ENCODE measurements around the gene HAPSTR1.
A peak's percentile ranks its signal among the peaks of the same experiment; 100 is the strongest.

The HAPSTR1 gene

DNA sequence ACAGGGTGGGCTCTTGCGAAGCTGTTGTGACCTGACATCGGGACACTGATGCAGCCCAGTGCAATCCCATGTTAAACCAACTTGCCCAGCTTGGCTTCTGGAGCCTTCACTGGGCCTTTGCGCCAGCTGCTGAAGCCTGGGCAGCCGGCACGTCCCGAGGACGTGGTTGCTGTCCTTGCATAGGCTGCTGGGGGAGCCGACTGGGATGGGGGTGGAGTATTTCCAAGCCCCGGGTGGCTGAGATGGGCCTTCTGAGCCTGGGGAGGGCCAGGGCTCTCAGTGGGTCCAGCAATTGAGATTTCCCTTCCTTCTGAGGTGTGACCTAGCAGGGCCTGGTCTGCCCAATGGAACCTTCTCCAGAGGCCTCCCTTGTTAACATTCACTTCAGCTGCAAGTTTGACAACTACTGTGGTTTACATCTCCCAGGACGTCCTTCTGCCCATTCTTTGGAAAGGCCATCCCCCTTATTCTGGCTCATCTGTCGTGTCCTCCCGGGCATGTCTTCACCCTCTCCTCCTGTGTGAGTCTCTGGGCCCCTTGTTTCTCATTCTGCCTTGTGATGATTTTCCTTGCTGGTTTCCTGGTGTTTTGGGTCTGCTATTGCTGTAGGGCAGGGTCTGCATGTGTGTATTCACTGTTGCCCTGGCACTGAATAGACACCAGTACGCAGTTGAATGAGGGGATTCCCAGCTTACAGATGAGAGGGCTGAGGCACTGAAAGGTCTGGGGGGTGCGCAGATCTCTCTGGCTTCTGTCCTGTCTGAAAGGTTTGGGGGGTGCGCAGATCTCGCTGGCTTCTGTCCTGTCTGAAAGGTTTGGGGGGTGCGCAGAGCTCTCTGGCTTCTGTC is 34.4 kb downstream of the HAPSTR1 start:
- Histone ChIP-seq H3K27me3 (ENCODE audit: low read depth, low read length) (no peaks in the 10 kb centered on the region), H3K4me1 (ENCODE audit: control insufficient read depth in 1 of 2, insufficient read depth in 2 of 2, low read length in 2 of 2) (peaks cover 5 to 15% of the 10 kb centered on the region in 2 donors), H3K36me3 (ENCODE audit: control insufficient read depth in 1 of 2, insufficient read depth in 2 of 2, low read length in 2 of 2) (peaks cover 0 to 18% of the 10 kb centered on the region in 2 donors), H3K4me3 (ENCODE audit: low read depth in 1 of 2, low read length in 2 of 2) (no peak overlapping the region), H3K9me3 (ENCODE audit: control insufficient read depth in 1 of 2, low read length in 2 of 2) (no peaks in the 10 kb centered on the region), H3K27ac (ENCODE audit: low read length) (no peak overlapping the region)

DNA sequence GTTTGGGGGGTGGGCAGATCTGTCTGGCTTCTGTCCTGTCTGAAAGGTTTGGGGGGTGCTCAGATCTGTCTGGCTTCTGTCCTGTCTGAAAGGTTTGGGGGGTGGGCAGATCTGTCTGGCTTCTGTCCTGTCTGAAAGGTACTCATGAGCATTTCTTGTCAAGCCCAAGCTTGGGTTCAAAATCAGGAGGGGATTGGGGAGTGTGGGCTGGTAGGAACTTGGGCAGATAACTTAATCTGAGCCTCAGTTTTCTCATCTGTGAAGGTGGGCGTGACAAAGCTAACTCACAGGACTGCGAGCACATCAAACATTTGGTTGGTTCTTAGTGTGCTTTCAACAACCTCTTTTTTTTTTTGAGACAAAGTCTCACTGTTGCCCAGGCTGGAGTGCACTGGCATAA is 35.2 kb downstream of the HAPSTR1 start:
- Histone ChIP-seq H3K27me3 (ENCODE audit: low read depth, low read length) (no peaks in the 10 kb centered on the region), H3K4me3 (ENCODE audit: low read depth in 1 of 2, low read length in 2 of 2) (no peak overlapping the region), H3K4me1 (ENCODE audit: control insufficient read depth in 1 of 2, insufficient read depth in 2 of 2, low read length in 2 of 2) (peaks cover 5 to 15% of the 10 kb centered on the region in 2 donors), H3K36me3 (ENCODE audit: control insufficient read depth in 1 of 2, insufficient read depth in 2 of 2, low read length in 2 of 2) (peaks cover 0 to 18% of the 10 kb centered on the region in 2 donors), H3K9me3 (ENCODE audit: control insufficient read depth in 1 of 2, low read length in 2 of 2) (no peaks in the 10 kb centered on the region), H3K27ac (ENCODE audit: low read length) (no peak overlapping the region)

DNA sequence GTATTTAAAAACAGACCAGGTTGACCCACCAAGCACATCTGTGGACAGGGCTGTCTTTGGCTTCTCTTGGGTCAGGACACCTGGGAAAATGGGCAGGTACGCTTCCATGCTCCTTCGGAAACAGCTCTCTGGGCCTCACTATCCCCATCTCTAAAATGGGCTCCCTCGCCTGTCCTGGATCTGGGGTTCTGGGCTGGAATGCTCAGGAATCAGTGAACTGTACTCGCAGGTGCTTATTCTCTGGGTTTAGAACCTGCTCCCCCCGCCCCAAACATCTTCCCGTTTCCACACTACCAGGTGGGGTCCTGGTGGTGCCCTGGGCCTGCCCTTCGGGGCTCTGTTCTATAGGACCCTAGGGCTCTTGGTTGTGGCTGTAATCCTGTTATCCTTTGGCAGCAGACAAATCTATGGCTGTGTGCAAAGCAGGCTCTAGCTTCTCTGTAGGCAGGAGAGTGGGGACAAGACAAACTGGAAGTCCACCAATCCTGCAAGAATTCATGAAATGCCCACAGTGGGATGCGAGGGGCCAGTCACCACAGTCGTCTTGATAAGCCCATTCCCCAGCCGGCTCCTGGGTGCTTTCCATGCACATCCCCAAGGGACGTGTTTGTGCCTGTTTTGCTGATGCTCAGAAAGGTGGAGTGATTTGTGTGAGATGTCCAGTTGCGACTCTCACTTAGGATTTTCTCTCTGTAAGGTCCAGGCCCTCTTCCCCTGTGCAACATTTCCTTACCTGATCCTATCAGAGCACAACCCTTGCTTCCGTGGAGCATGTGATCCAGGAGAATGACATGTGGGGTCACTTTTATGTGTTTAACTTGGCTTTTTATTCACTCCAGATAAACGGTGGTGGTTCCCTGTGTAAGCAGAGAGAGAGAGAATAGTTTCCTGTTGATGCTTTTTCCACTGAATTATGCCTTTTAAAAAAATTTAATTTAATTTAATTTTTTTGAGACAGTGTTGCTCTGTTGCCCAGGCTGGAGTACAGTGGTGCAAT is 37.2 kb downstream of the HAPSTR1 start:
- H3K27ac ChIP-seq (ENCODE audit: low read length) = no peak overlapping the region
- H3K27me3 ChIP-seq (ENCODE audit: low read depth, low read length) = no peaks in the 10 kb centered on the region
- no peaks in the 10 kb centered on the region for H3K9me3 ChIP-seq (ENCODE audit: control insufficient read depth in 1 of 2, low read length in 2 of 2)
- peaks cover 0 to 12% of the 10 kb centered on the region in 2 donors for H3K36me3 ChIP-seq (ENCODE audit: control insufficient read depth in 1 of 2, insufficient read depth in 2 of 2, low read length in 2 of 2)
- H3K4me3 ChIP-seq (ENCODE audit: low read depth in 1 of 2, low read length in 2 of 2) = peak overlapping the region in 1 of 2 donors; percentile 7
- peaks cover 5 to 15% of the 10 kb centered on the region in 2 donors for H3K4me1 ChIP-seq (ENCODE audit: control insufficient read depth in 1 of 2, insufficient read depth in 2 of 2, low read length in 2 of 2)

DNA sequence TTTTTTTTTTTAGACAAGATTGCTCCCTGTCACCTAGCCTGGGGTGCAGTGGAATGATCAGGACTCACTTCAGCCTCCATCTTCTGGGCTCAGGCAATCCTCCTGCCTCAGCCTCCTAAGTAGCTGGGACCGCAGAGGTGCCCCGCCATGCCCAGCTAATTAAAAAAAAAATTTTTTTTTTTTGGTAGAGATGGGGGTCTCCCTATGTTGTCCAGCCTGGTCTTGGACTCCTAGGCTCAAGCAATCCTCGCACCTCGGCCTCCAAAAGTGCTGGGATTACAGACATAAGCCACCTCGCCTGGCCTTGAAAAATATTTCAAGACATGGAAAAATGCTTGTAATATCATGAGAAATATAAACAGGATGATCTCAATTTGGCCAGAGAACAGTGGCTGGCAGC is 42.9 kb downstream of the HAPSTR1 start:
- H3K36me3 ChIP-seq (ENCODE audit: control insufficient read depth in 1 of 2, insufficient read depth in 2 of 2, low read length in 2 of 2) = no peaks in the 10 kb centered on the region
- H3K4me3 ChIP-seq (ENCODE audit: low read depth in 1 of 2, low read length in 2 of 2) = no peak overlapping the region
- no peak overlapping the region for H3K27ac ChIP-seq (ENCODE audit: low read length)
- peaks cover 0 to 8% of the 10 kb centered on the region in 2 donors for H3K4me1 ChIP-seq (ENCODE audit: control insufficient read depth in 1 of 2, insufficient read depth in 2 of 2, low read length in 2 of 2)
- no peaks in the 10 kb centered on the region for H3K9me3 ChIP-seq (ENCODE audit: control insufficient read depth in 1 of 2, low read length in 2 of 2)
- H3K27me3 ChIP-seq (ENCODE audit: low read depth, low read length) = no peaks in the 10 kb centered on the region

DNA sequence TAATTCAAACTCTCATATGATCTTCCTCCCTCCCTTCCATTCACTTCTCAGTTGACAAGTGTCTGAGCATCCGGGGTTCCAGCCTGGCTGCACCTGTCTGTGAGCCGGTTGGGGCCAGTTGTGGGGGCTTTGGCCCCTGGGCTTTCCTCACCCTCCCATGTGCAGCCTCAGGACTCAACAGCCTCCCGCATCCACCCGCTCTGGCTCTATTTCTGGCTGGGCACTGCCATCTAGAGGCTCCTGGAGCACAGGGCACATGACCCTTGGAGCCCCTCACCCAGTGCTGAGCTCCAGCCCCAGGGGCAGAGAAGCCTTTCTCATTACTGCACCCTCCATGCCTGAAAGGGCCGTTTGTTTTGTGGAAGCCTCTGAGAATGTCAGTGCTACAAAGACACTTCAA is 43.3 kb downstream of the HAPSTR1 start:
- H3K36me3 ChIP-seq (ENCODE audit: control insufficient read depth in 1 of 2, insufficient read depth in 2 of 2, low read length in 2 of 2) = no peaks in the 10 kb centered on the region
- H3K4me1 ChIP-seq (ENCODE audit: control insufficient read depth in 1 of 2, insufficient read depth in 2 of 2, low read length in 2 of 2) = peaks cover 0 to 9% of the 10 kb centered on the region in 2 donors
- H3K4me3 ChIP-seq (ENCODE audit: low read depth in 1 of 2, low read length in 2 of 2) = no peak overlapping the region
- H3K27me3 ChIP-seq (ENCODE audit: low read depth, low read length) = no peaks in the 10 kb centered on the region
- no peaks in the 10 kb centered on the region for H3K9me3 ChIP-seq (ENCODE audit: control insufficient read depth in 1 of 2, low read length in 2 of 2)
- H3K27ac ChIP-seq (ENCODE audit: low read length) = no peak overlapping the region

DNA sequence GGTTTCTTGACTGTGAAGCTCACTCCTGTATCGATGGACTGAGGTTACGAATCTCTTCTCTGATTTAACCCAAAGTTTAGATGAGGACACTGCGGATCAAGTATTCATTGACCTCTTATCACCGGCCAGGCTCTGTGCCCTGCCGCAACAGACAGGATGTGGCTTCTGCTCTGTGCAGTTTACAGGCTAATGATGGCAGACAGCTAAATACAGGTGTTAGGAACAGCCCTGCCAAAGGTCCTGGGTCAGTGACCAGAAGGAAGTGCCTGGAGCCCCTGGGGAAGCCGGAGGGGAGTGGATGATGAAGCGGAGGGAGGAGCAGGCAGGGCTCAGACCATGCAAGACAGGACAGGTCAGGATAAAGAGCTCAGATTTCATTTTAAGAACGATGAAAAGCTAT is 44.4 kb downstream of the HAPSTR1 start:
- Histone ChIP-seq H3K27ac (ENCODE audit: low read length) (no peak overlapping the region), H3K9me3 (ENCODE audit: control insufficient read depth in 1 of 2, low read length in 2 of 2) (no peaks in the 10 kb centered on the region), H3K4me1 (ENCODE audit: control insufficient read depth in 1 of 2, insufficient read depth in 2 of 2, low read length in 2 of 2) (peaks cover 0 to 9% of the 10 kb centered on the region in 2 donors), H3K4me3 (ENCODE audit: low read depth in 1 of 2, low read length in 2 of 2) (no peak overlapping the region), H3K36me3 (ENCODE audit: control insufficient read depth in 1 of 2, insufficient read depth in 2 of 2, low read length in 2 of 2) (no peaks in the 10 kb centered on the region), H3K27me3 (ENCODE audit: low read depth, low read length) (no peaks in the 10 kb centered on the region)

DNA sequence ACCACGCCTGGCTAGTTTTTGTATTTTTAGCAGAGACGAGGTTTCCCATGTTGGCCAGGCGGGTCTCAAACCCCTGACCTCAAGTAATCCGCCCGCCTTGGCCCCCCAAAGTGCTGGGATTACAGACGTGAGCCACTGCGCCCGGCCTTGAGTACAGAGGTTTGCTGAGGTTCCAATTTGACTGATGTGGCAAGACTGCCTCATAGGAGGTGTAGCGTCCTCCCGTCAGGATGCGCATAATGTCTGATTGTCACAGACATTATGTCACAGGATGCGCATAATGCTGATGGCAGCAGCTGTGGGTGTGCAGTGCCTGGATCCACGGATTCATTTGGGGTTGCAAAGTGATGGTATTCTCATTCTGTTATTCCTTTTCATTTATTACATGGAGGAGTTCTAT is 45.2 kb downstream of the HAPSTR1 start:
- Histone ChIP-seq H3K27ac (ENCODE audit: low read length) (no peak overlapping the region), H3K4me1 (ENCODE audit: control insufficient read depth in 1 of 2, insufficient read depth in 2 of 2, low read length in 2 of 2) (peaks cover 0 to 9% of the 10 kb centered on the region in 2 donors), H3K4me3 (ENCODE audit: low read depth in 1 of 2, low read length in 2 of 2) (no peak overlapping the region), H3K36me3 (ENCODE audit: control insufficient read depth in 1 of 2, insufficient read depth in 2 of 2, low read length in 2 of 2) (no peaks in the 10 kb centered on the region), H3K27me3 (ENCODE audit: low read depth, low read length) (no peaks in the 10 kb centered on the region), H3K9me3 (ENCODE audit: control insufficient read depth in 1 of 2, low read length in 2 of 2) (no peaks in the 10 kb centered on the region)

DNA sequence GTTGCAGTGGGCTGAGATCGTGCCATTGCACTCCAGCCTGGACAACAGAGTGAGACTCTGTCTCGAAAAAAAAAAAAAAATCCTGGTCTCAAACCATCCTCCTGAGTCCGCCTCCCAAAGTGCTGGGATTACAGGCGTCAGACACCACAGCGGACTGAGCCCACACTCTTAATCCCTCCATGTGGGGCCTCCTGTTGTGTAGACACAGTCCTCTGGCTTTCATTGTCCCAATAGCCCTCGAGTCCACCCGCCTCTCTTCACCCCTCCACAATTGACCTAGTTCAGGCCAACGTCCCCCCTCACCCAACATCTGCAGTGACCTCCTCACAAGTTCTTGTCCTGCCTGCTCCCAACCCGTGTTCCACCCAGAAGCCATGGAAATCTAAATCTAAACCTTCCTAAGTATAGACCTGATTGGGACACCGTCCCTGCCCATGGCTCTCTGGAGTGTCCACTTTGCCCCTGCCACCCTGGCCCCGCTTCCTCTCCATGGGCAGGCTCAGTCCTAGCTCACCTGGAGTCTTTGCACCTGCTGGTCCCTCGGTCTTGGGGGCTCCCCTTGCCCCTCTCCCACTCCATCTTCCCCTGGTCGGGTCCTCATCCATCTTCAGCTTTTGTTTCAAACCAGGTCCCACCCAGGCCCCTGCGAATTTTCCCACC is 46.7 kb downstream of the HAPSTR1 start:
- H3K4me3 ChIP-seq (ENCODE audit: low read depth in 1 of 2, low read length in 2 of 2) = no peak overlapping the region
- no peaks in the 10 kb centered on the region for H3K36me3 ChIP-seq (ENCODE audit: control insufficient read depth in 1 of 2, insufficient read depth in 2 of 2, low read length in 2 of 2)
- no peak overlapping the region for H3K27ac ChIP-seq (ENCODE audit: low read length)
- H3K27me3 ChIP-seq (ENCODE audit: low read depth, low read length) = no peaks in the 10 kb centered on the region
- peaks cover 0 to 9% of the 10 kb centered on the region in 2 donors for H3K4me1 ChIP-seq (ENCODE audit: control insufficient read depth in 1 of 2, insufficient read depth in 2 of 2, low read length in 2 of 2)
- H3K9me3 ChIP-seq (ENCODE audit: control insufficient read depth in 1 of 2, low read length in 2 of 2) = no peaks in the 10 kb centered on the region

DNA sequence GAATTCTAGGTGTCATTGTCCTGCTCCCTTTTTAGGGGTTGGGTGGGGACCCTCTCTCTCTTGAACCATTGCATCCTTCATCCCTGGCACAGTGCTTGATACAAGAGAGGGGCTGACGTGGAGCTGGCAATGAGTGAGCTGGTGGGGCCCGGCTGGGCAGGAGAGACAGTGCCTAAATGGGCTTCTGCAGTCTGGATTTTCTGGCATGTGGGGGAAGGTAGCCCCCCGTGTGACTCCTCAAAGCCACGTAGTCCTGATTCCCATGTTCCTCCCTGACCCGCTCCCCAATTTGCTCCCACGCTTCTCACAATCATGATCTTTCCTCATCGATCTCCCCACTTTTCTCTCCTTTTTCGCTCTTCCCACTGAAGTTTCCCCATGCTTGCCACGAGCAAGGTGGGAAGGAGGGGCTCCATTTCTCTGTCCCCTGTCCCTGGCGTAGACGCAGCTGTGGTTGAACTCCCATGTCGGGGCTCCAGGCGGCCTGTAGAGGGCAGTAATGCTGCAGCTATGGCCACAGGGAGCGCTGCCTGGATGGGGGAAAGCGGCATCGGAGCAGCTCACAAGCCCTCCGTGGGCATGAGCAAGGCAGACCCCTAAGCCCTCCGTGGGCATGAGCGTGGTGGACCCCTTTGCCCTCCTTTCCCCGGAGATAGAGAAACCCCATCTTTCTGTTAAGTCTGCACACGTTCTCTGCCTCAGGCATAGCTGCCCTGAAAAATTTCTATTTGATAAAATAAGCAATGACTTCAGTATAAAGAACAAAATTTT is 47.5 kb downstream of the HAPSTR1 start:
- H3K27me3 ChIP-seq (ENCODE audit: low read depth, low read length) = no peaks in the 10 kb centered on the region
- no peaks in the 10 kb centered on the region for H3K36me3 ChIP-seq (ENCODE audit: control insufficient read depth in 1 of 2, insufficient read depth in 2 of 2, low read length in 2 of 2)
- H3K4me3 ChIP-seq (ENCODE audit: low read depth in 1 of 2, low read length in 2 of 2) = no peak overlapping the region
- H3K27ac ChIP-seq (ENCODE audit: low read length) = no peak overlapping the region
- H3K9me3 ChIP-seq (ENCODE audit: control insufficient read depth in 1 of 2, low read length in 2 of 2) = no peaks in the 10 kb centered on the region
- H3K4me1 ChIP-seq (ENCODE audit: control insufficient read depth in 1 of 2, insufficient read depth in 2 of 2, low read length in 2 of 2) = peaks cover 0 to 9% of the 10 kb centered on the region in 2 donors

DNA sequence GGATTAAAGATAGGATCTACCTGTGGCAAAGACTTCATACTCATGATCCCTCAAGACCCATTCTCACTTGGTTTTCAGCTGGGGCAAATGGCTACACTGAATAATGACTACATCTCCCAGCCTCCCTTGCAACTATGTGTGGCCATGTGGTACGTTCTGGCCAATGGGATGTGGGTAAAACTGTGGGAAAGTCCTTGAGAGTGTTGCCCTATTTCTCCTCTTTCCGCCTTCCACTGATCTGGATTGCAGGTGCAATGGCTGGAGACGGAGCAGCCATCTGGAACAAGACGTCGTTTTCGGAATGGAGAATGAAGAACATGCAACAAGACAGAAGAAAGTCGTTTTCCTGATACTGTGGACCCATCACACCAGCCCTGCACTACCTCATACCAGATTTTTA is 48.5 kb downstream of the HAPSTR1 start:
- no peak overlapping the region for H3K4me3 ChIP-seq (ENCODE audit: low read depth in 1 of 2, low read length in 2 of 2)

More for the DNA sequence above, 48.5 kb downstream of the HAPSTR1 start:
- Histone ChIP-seq H3K4me1 (ENCODE audit: control insufficient read depth in 1 of 2, insufficient read depth in 2 of 2, low read length in 2 of 2) (peaks cover 0 to 9% of the 10 kb centered on the region in 2 donors), H3K27me3 (ENCODE audit: low read depth, low read length) (no peaks in the 10 kb centered on the region), H3K27ac (ENCODE audit: low read length) (no peak overlapping the region), H3K9me3 (ENCODE audit: control insufficient read depth in 1 of 2, low read length in 2 of 2) (no peaks in the 10 kb centered on the region), H3K36me3 (ENCODE audit: control insufficient read depth in 1 of 2, insufficient read depth in 2 of 2, low read length in 2 of 2) (no peaks in the 10 kb centered on the region)

Measured in muscle layer of duodenum (tissue), 2 donors.